Measurements from ENCODE around the gene CSRP3. TPM values are rescaled to one million over a fixed set of nuclear protein-coding genes. Genes with fewer than 3 reads are reported as not detected.

The CSRP3 gene
- total RNA-seq, 2 experiments from 2014 or later = not detected

GRCh38 chr11:19187833-19188258, 13.9 kb downstream of the CSRP3 start:
- Mint-ChIP-seq H3K36me3 (ENCODE audit: low read depth) (no peaks in the 10 kb centered on the region), H3K27me3 (no peaks in the 10 kb centered on the region), H3K27ac (no peak overlapping the region), H3K4me1 (ENCODE audit: low read depth) (no peaks in the 10 kb centered on the region), H3K4me3 (no peak overlapping the region), H3K9me3 (no peaks in the 10 kb centered on the region)
- no peak for ATAC-seq
- no peak for DNase-seq
- no peak for TF ChIP-seq CTCF (IDR thresholded peaks at IDR 0.05)
- intact Hi-C loops (cut with micrococcal nuclease) = no loop called here
- ChIA-PET CTCF (no interaction called here), POLR2A (no interaction called here)

- H3K27me3 Mint-ChIP-seq = no peaks in the 10 kb centered on the region
- intact Hi-C loops (cut with micrococcal nuclease) = no loop called here
- H3K4me1 Mint-ChIP-seq (ENCODE audit: low read depth) = no peaks in the 10 kb centered on the region
- H3K36me3 Mint-ChIP-seq (ENCODE audit: low read depth) = no peaks in the 10 kb centered on the region
- TF ChIP-seq CTCF (IDR thresholded peaks at IDR 0.05) = no peak
- DNase-seq (no peak), ATAC-seq (no peak)
- H3K4me3 Mint-ChIP-seq = no peak overlapping the region
- ChIA-PET CTCF (no interaction called here), POLR2A (no interaction called here)
- H3K9me3 Mint-ChIP-seq = no peaks in the 10 kb centered on the region
- H3K27ac Mint-ChIP-seq = no peak overlapping the region
Observed at GRCh38 chr11:19187114-19187832, 14.5 kb downstream of the CSRP3 start.

- intact Hi-C loops (cut with micrococcal nuclease) = no loop called here
- H3K9me3 Mint-ChIP-seq = no peaks in the 10 kb centered on the region
- no peaks in the 10 kb centered on the region for H3K36me3 Mint-ChIP-seq (ENCODE audit: low read depth)
- H3K27me3 Mint-ChIP-seq = no peaks in the 10 kb centered on the region
- no peak for TF ChIP-seq CTCF (IDR thresholded peaks at IDR 0.05)
- POLR2A ChIA-PET = no interaction called here
- ATAC-seq = no peak
- H3K27ac Mint-ChIP-seq = no peak overlapping the region
- no peak overlapping the region for H3K4me3 Mint-ChIP-seq
- no peak for DNase-seq
- H3K4me1 Mint-ChIP-seq (ENCODE audit: low read depth) = no peaks in the 10 kb centered on the region
- CTCF ChIA-PET = no interaction called here
Observed at GRCh38 chr11:19185516-19186052, 16.2 kb downstream of the CSRP3 start.

- ATAC-seq (no peak), DNase-seq (no peak)
- no peaks in the 10 kb centered on the region for H3K9me3 Mint-ChIP-seq
- no peak for TF ChIP-seq CTCF (IDR thresholded peaks at IDR 0.05)
- no peaks in the 10 kb centered on the region for H3K36me3 Mint-ChIP-seq (ENCODE audit: low read depth)
- intact Hi-C loops (cut with micrococcal nuclease) = no loop called here
- H3K4me1 Mint-ChIP-seq (ENCODE audit: low read depth) = no peaks in the 10 kb centered on the region
- H3K4me3 Mint-ChIP-seq = no peak overlapping the region
- H3K27ac Mint-ChIP-seq = no peak overlapping the region
- CTCF ChIA-PET = no interaction called here
- H3K27me3 Mint-ChIP-seq = no peaks in the 10 kb centered on the region
- POLR2A ChIA-PET = no interaction called here
Observed at GRCh38 chr11:19185036-19185435, 16.7 kb downstream of the CSRP3 start.

GRCh38 chr11:19183646-19184045, 18.1 kb downstream of the CSRP3 start:
- intact Hi-C loops (cut with micrococcal nuclease) = no loop called here
- ChIA-PET CTCF (interaction anchor here (1.7 kb wide), 1 partner anchor 113 kb away, joined by 5 read pairs; no protein-coding TSS in a partner anchor), POLR2A (no interaction called here)
- no peak for ATAC-seq
- no peak for TF ChIP-seq CTCF (IDR thresholded peaks at IDR 0.05)
- Mint-ChIP-seq H3K9me3 (no peaks in the 10 kb centered on the region), H3K27me3 (no peaks in the 10 kb centered on the region), H3K36me3 (ENCODE audit: low read depth) (no peaks in the 10 kb centered on the region), H3K27ac (no peak overlapping the region), H3K4me3 (no peak overlapping the region), H3K4me1 (ENCODE audit: low read depth) (no peaks in the 10 kb centered on the region)
- no peak for DNase-seq

All from activated CD8-positive, alpha-beta T cell treated with anti-CD3 and anti-CD28 coated beads for 36 hours (primary cell).